ENCODE results near the gene BIRC7. TPM values are rescaled to one million over a fixed set of nuclear protein-coding genes. Genes with fewer than 3 reads are reported as not detected.

The BIRC7 gene
- total RNA-seq, 1 donor, result 0.09 TPM

GRCh38 chr20:63257629-63258028, 21.9 kb downstream of the BIRC7 start:
- no peak overlapping the region for H3K4me3 ChIP-seq (ENCODE audit: low read depth, low read length)
- no peak for DNase-seq (ENCODE audit: low read depth)
- TF ChIP-seq CTCF (IDR thresholded peaks at IDR 0.05; ENCODE audit: insufficient read depth, low read length), result no peak

GRCh38 chr20:63258781-63259180, 23.1 kb downstream of the BIRC7 start:
- H3K4me3 ChIP-seq (ENCODE audit: low read depth, low read length), result no peak overlapping the region
- DNase-seq (ENCODE audit: low read depth), result peak; percentile 12
- TF ChIP-seq CTCF (IDR thresholded peaks at IDR 0.05; ENCODE audit: insufficient read depth, low read length), result no peak

- H3K4me3 ChIP-seq (ENCODE audit: low read depth, low read length), result no peak overlapping the region
- DNase-seq (ENCODE audit: low read depth), result no peak
- no peak for TF ChIP-seq CTCF (IDR thresholded peaks at IDR 0.05; ENCODE audit: insufficient read depth, low read length)
Observed at GRCh38 chr20:63259734-63260460, 24.2 kb downstream of the BIRC7 start.

- H3K4me3 ChIP-seq (ENCODE audit: low read depth, low read length), result no peak overlapping the region
- DNase-seq (ENCODE audit: low read depth), result no peak
- TF ChIP-seq CTCF (IDR thresholded peaks at IDR 0.05; ENCODE audit: insufficient read depth, low read length), result no peak
Observed at GRCh38 chr20:63260521-63260920, 24.8 kb downstream of the BIRC7 start.

GRCh38 chr20:63261060-63261794, 25.5 kb downstream of the BIRC7 start:
- no peak for DNase-seq (ENCODE audit: low read depth)
- no peak for TF ChIP-seq CTCF (IDR thresholded peaks at IDR 0.05; ENCODE audit: insufficient read depth, low read length)
- H3K4me3 ChIP-seq (ENCODE audit: low read depth, low read length), result no peak overlapping the region

- no peak overlapping the region for H3K4me3 ChIP-seq (ENCODE audit: low read depth, low read length)
- no peak for DNase-seq (ENCODE audit: low read depth)
- TF ChIP-seq CTCF (IDR thresholded peaks at IDR 0.05; ENCODE audit: insufficient read depth, low read length), result no peak
Observed at GRCh38 chr20:63261795-63262528, 26.3 kb downstream of the BIRC7 start.

Data from fibroblast of the aortic adventitia (primary cell).